ENCODE data around the gene MID1IP1.

- no peak for TF ChIP-seq CTCF (IDR thresholded peaks at IDR 0.05)
- TF ChIP-seq POLR2AphosphoS5 (IDR thresholded peaks at IDR 0.05): no peak
- no peak for TF ChIP-seq POLR2A (IDR thresholded peaks at IDR 0.05; ENCODE audit: low read depth)
These were observed 4.3 kb upstream of the MID1IP1 start for GRCh38 chrX:38796946-38797345.

Data from esophagus muscularis mucosa (tissue), 3 donors.